COR-L47 (cell line): ENCODE data around the gene MT1M.
"Not testable (repeated sequence)": the region's sequence is repeated elsewhere in the genome, so short reads cannot be mapped to it uniquely, and the experiment has no call there.

Source experiments
- DNase-seq: peaks from one replicate; lab custom pipeline; 2025; lab: John Stamatoyannopoulos, UW

MT1M gene

DNA sequence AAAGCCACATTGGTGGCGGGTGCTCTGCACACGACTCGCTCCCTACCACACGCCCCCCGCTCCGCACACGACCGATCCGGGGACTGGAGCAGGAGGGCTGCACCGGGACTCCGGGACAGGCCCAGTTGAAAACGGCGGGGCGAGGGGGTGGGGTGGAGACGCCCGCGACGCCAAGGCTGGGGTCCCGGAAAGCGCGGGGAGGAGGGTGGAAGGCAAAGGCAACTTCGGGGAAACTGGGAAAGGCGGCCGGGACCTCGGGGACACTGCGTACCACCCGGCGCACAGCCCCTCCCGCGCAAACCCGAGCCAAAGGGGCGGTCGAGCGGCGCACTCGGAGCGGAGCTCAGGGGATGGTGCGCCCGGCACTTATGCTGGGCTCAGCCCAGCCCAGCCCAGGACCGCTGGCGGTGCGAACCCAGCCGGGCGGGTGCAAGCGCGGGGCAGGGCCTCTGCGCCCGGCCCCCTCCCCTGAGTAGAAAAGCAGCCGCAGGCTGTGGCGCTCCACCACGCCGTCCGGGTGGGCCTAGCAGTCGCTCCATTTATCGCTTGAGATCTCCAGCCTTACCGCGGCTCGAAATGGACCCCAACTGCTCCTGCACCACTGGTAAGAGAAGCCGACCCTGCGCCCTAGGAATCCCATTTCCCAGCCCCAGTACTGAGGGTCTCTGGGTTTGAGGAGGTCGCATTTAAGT, at the start of gene MT1M:
Gene MT1M, plus strand, starts transcription at position 504 of the 692 bp plus-strand sequence. Its CDS starts 73 bp downstream, at position 577.
- DNase-seq = no peak

DNA sequence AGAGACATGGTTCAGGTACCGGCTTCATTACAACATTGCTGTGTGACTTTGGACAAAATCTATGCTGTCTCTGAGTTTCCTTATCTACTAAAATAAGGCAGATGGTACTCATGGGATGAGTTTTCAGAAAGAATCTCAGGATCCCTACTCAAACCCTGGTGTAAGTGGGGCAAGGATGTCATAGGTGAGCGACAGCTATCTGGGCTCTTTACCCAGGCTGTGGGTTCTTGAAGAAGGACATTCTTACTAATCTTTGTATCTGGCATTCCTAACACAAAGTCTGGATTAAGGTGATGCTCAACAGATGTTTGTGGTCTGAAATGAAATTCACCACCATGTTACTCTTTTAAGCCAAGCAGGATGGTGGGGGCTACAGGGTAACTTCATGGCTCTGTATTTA, 49.5 kb upstream of the MT1M start:
- not testable (repeated sequence) for DNase-seq

DNA sequence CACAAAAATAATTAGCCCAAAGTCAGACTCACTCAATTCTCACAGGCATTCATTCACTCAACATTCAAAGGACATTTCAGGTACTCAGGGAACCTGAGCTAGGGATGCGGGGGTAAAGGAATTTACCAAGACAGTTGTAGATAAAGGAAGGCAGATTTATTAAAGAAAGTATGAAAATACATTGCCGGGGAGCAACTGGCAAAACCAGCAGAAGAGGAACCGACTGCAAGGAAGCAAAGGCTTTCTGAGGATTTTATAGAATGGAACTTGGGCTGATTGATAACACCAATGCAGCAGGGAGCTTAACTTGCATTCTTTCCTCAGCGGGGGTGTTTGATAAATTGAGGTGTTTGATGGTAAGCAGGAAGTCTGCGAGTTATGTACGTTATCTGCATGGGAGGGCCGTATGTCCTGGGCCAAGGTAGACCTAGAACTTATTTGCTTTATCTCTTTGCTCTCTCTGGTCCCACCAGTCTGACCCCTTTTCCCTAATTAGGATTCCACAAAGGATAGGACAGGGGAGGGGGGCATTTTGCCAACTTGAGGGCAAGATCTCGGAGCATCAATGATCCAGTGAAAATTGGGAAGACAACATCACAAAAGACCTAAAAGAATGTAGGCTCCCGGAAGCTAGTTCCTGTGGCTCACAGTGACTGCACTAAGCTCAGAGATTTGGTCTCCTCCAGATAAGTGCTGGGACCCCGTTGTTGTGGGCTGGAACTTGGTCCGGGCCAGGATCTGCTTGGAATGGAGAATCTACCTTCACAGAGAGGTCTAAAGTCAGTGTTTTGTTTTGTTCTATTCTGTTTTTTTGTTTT, 48.9 kb upstream of the MT1M start:
- DNase-seq = no peak

GRCh38 chr16:56584276-56584675, 48.2 kb upstream of the MT1M start:
- DNase-seq = no peak

GRCh38 chr16:56588781-56589140, 43.7 kb upstream of the MT1M start:
- DNase-seq = no peak

GRCh38 chr16:56589141-56590039, 43.1 kb upstream of the MT1M start, which contains the start of gene MT3:
MT3 (plus strand) TSS chr16:56589528; CDS start chr16:56589591, 63 bp downstream.
- DNase-seq = peak; percentile 66

GRCh38 chr16:56591377-56592060, 40.9 kb upstream of the MT1M start:
- no peak for DNase-seq

GRCh38 chr16:56593573-56594291, 38.7 kb upstream of the MT1M start:
- no peak for DNase-seq

DNA sequence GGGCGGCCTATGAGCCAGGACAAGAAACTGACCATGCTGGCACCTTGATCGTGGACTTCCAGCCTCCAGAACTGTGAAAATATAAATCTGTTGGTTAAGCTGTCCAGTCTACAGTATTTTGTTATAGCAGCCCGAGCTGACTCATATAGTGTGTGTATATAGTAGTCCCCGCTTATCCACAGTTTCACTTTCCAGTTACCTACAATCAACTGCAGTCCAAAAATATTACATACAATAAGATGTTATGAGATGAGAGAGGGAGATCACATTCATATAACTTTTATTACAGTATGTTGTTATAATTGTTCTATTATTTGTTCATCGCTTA, 38.2 kb upstream of the MT1M start:
- no peak for DNase-seq

DNA sequence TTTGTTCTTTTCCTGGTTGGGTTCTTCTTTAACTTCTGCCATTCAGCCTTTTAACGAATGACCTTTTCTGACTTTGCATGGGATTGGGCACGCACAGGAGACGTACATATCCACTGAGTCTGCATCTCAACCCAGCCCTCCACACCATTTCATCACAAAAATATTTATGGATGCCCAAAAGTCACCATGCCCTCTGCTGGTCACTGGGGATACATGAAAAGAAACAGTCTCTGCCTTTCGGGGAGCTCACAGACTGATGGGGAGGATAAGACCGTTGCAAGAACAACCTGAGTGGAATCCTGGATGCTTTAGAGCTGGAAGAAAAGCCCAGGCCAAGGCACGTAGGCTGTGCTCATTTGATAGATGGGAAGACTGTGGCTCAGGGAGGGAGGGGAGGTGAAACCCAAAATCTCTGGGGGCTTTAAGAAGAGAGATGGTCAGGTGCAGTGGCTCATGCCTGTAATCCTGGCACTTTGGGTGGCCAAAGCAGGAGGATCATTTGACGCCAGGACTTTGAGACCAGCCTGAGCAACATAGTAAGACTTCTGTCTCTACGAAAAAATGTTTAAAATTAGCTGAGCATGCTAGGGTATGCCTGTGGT, 32.0 kb upstream of the MT1M start:
- DNase-seq = peak; percentile 18

DNA sequence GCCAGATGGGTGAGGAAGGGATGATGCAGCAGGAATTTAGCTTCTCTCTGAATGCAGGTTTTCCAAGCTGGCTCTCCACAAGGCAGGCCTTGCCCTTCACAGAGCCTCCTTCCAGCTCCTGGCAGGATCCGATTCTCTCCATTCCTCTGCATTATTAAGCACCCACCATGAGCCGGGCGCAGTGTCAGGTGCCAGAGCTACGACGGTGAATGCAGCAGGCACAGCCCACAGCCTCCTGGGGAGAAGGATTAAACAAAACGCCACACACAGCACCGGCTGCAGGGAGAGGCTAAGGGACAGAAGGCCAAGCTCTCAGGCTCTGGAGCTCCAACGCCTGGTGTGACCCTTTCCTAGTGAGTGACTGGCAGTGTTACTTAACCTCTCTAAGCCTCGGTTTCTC, 31.1 kb upstream of the MT1M start:
- DNase-seq = peak; percentile 12

DNA sequence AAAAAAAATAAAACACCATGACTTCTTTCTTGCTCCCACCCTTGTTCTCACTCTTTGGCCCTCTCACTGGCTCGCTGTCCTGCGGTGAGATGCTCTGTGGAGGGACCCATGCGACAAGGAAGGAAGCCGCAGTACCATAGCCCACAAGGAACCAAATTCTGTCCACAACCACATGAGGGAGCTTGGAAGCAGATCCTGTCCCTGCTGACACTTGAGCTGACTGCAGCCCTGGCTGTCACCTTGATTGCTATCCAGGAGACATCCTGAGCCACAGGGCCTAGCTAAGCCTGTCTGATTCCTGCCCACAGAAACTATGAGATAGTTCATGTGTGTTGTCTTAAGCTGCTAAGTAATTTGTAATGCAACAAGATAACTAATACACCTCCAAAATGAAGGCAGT, 28.9 kb upstream of the MT1M start:
- peak; percentile 62 for DNase-seq

DNA sequence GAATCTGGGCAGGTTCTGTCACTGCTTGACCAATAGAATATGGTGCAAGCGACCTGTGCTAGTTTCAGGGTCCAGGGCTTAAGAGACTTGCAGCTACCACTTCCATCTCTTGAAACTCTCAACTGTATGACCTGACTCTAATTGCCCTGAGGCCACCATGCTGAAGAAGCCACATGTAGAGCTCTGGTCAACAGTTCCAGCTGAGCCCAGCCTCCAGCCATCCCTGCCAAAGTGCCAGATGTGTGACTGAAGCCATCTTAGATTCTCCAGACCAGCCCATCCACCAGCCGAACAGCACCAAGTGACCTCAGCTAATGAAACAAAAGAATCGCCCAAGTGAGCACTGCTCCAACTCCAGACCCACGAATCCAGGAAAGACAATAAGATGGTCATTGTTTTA, 27.5 kb upstream of the MT1M start:
- no peak for DNase-seq

- no peak for DNase-seq
Observed at GRCh38 chr16:56605475-56605874, 27.0 kb upstream of the MT1M start.

- no peak for DNase-seq
Observed at GRCh38 chr16:56606071-56606475, 26.4 kb upstream of the MT1M start.

DNA sequence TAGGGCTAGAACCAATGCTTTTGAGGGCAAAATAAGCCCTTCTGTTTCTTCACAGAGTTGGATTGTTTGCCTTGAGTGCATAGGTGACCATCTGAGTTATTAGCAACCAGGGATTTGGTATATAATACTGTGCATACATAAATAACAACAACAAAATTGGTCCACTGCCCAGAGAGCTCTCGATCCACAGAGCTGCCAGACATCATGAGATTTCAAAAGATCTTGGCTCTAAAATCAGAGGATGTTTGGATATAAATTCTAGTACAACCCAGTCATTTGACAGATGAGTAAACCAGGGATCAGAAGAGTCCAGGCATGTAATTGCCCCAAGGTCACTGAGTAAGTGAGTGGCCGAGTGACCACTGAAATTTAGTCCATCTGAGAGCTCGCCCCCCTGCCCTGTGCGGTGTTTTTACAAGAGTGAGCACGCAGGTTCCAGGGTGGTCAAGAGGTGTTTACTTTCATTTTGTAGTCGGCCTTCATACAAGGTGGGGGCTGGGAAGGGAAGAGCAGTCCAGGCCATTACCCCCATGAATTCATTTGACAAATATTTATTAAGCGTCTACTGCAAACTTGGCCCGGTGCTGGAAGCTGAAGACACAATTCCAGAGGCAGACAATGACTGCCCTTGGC, 25.9 kb upstream of the MT1M start:
- peak; percentile 7 for DNase-seq

GRCh38 chr16:56607109-56607618, 25.3 kb upstream of the MT1M start:
- no peak for DNase-seq

GRCh38 chr16:56607675-56608042, 24.8 kb upstream of the MT1M start:
- DNase-seq = no peak

GRCh38 chr16:56608043-56608875, 24.2 kb upstream of the MT1M start, which contains the start of gene MT2A:
MT2A (plus strand) TSS chr16:56608584; CDS start chr16:56608656, 72 bp downstream.
- peak; percentile 85 for DNase-seq
